DND-41 (cell line): ENCODE data around the gene YIPF3.
"Not testable (repeated sequence)": the region's sequence is repeated elsewhere in the genome, so short reads cannot be mapped to it uniquely, and the experiment has no call there.

Experiments used
- ATAC-seq: fragments of 200-7000 bp; cut with Tn5 transposase; 3 replicates; pipeline ENCODE4 v1.9.1; 2021; ENCODE audit warnings: low read depth; ENCODE audit not compliant: insufficient read depth
- DNase-seq: peaks from one replicate; pipeline ENCODE4 v3.0.0-alpha.2; 2020
- H2AFZ ChIP-seq: 2 replicates; pipeline ENCODE4 v1.6.0; 2012; ENCODE audit warnings: low read depth, low read length
- H3K27ac ChIP-seq: 2 replicates; pipeline ENCODE4 v1.5.1; 2012; ENCODE audit warnings: low read length, inconsistent platforms
- H3K27me3 ChIP-seq: fragments of 200-600 bp; sonication (generic); 2 replicates; pipeline ENCODE4 v1.6.0; 2012; ENCODE audit warnings: low read length, mild to moderate bottlenecking, inconsistent platforms; ENCODE audit not compliant: insufficient read depth, poor library complexity
- H3K36me3 ChIP-seq: 2 replicates; pipeline ENCODE4 v1.5.1; 2012; ENCODE audit warnings: low read length, inconsistent platforms; ENCODE audit not compliant: insufficient read depth
- H3K4me1 ChIP-seq: 2 replicates; pipeline ENCODE4 v1.5.1; 2012; ENCODE audit warnings: mild to moderate bottlenecking, low read length; ENCODE audit not compliant: insufficient read depth
- H3K4me2 ChIP-seq: 2 replicates; pipeline ENCODE4 v1.6.0; 2012; ENCODE audit warnings: mild to moderate bottlenecking, moderate library complexity, low read length, inconsistent platforms; ENCODE audit not compliant: insufficient read depth
- H3K4me3 ChIP-seq, 2 experiments: fragments of 200-600 bp in 1 of 2; shearing (Covaris generic) in 1 of 2; 2 replicates each; pipeline ENCODE4 v1.5.1; 2012 to 2016; ENCODE audit warnings: inconsistent platforms in 2 of 2, low read length in 2 of 2, mild to moderate bottlenecking in 2 of 2, low read depth in 1 of 2, moderate library complexity in 1 of 2
- H3K79me2 ChIP-seq: 2 replicates; pipeline ENCODE4 v1.6.0; 2012; ENCODE audit warnings: low read length, inconsistent platforms; ENCODE audit not compliant: insufficient read depth
- H3K9ac ChIP-seq: 2 replicates; pipeline ENCODE4 v1.6.0; 2012; ENCODE audit warnings: low read depth, mild to moderate bottlenecking, inconsistent platforms, low read length, moderate library complexity
- H3K9me3 ChIP-seq: 2 replicates; pipeline ENCODE4 v1.5.1; 2012; ENCODE audit warnings: low read length, moderate library complexity, mild to moderate bottlenecking, inconsistent platforms; ENCODE audit not compliant: insufficient read depth, severe bottlenecking
- H4K20me1 ChIP-seq: 2 replicates; pipeline ENCODE4 v1.6.0; 2012; ENCODE audit warnings: low read length; ENCODE audit not compliant: insufficient read depth
- EZH2 ChIP-seq: IDR thresholded peaks from 3 replicates; pipeline ENCODE4 v1.6.1; 2012; ENCODE audit warnings: borderline replicate concordance, low read depth, mild to moderate bottlenecking, moderate library complexity, low read length, inconsistent platforms; ENCODE audit not compliant: severe bottlenecking
- TF ChIP-seq, protein P1 (sequence below): IDR thresholded peaks from 2 replicates; pipeline ENCODE4 v1.5.1; 2012; ENCODE audit warnings: borderline replicate concordance, low read length, moderate library complexity, mild to moderate bottlenecking; ENCODE audit not compliant: poor library complexity, severe bottlenecking; ENCODE audit errors: extremely low read depth

YIPF3 gene

DNA sequence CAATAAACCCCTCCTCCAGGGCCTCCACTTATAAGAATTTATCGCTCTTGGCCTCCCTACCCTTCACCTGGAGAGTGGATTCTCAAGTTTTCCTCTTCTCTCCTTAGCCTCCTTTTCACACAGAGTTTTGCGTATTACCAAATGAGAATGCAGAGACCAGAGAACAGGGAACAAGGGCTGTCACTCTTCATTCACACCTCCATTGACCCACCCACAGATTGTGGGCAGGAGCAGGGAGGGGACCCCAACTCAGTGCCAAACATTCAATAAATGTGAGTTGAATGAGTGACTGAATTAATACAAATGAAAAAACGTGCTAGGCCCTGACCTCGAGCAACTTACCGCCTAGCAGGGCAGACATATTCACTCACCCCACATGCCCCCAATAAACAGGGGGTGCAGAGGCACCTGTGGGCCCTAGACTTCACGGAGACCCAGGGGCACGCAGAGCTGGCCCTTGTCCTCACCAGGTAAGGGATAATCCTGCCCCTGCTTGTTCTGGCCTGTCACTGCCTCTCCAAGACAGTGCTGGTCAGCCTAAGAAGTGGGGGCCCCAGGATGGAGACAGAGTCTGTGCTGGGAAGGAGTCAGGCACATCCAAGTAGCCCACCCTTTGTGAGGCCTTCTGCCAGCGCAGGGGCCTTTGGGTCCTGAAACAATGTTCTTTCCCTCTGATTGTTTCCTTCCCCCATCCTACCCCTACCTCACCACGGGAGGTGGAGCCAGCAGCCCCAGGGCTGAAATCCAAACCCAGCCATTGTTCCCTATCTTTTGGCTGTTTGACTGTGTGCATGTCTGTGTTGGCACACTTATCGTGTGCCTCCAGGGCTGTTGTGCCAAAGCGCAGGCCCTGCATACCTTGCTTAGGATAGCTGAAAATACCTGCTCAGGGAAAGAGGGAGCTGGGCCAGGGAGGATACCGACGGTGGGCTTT lies 47.7 kb downstream of the YIPF3 start:
- Histone ChIP-seq H3K4me2 (no peak overlapping the region), H4K20me1 (no peaks in the 10 kb centered on the region), H3K4me1 (no peaks in the 10 kb centered on the region), H3K79me2 (no peaks in the 10 kb centered on the region), H3K9ac (no peak overlapping the region), H3K36me3 (no peaks in the 10 kb centered on the region), H3K27me3 (peaks cover 3% of the 10 kb centered on the region), H3K27ac (no peak overlapping the region), H3K9me3 (no peaks in the 10 kb centered on the region), H3K4me3 (no peak overlapping the region), H2AFZ (no peak overlapping the region)
- no peak for TF ChIP-seq EZH2
- TF ChIP-seq, protein P1, sequence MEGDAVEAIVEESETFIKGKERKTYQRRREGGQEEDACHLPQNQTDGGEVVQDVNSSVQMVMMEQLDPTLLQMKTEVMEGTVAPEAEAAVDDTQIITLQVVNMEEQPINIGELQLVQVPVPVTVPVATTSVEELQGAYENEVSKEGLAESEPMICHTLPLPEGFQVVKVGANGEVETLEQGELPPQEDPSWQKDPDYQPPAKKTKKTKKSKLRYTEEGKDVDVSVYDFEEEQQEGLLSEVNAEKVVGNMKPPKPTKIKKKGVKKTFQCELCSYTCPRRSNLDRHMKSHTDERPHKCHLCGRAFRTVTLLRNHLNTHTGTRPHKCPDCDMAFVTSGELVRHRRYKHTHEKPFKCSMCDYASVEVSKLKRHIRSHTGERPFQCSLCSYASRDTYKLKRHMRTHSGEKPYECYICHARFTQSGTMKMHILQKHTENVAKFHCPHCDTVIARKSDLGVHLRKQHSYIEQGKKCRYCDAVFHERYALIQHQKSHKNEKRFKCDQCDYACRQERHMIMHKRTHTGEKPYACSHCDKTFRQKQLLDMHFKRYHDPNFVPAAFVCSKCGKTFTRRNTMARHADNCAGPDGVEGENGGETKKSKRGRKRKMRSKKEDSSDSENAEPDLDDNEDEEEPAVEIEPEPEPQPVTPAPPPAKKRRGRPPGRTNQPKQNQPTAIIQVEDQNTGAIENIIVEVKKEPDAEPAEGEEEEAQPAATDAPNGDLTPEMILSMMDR, result no peak
- no peak; the same call in 2 of the 3 replicates for ATAC-seq
- no peak for DNase-seq

DNA sequence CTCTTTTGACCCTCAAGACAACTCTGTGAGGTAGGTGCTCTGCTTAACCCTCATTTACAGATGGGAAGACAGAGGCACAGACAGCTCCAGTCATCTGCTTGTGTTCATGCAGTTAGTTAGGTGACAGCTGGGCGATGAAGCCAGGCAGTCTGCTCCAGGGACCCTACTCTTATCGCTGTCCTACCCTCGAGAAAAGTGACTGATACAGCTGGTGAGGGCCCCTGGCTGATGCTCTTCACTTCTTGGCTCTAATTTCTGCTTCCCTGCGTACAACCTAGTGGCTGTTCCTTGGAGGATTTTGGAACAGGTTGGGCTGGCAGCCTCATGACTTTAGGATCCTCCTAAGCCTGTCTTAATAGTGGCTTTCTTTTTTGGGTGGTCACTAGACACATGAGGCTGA lies 48.5 kb downstream of the YIPF3 start:
- Histone ChIP-seq H4K20me1 (no peaks in the 10 kb centered on the region), H3K9ac (no peak overlapping the region), H3K9me3 (no peaks in the 10 kb centered on the region), H3K4me3 (no peak overlapping the region), H2AFZ (no peak overlapping the region), H3K4me1 (no peaks in the 10 kb centered on the region), H3K27me3 (peaks cover 3% of the 10 kb centered on the region), H3K27ac (no peak overlapping the region), H3K79me2 (no peaks in the 10 kb centered on the region), H3K4me2 (no peak overlapping the region), H3K36me3 (no peaks in the 10 kb centered on the region)
- TF ChIP-seq EZH2, result no peak
- TF ChIP-seq, protein P1, result no peak
- DNase-seq, result no peak
- ATAC-seq, result no peak

DNA sequence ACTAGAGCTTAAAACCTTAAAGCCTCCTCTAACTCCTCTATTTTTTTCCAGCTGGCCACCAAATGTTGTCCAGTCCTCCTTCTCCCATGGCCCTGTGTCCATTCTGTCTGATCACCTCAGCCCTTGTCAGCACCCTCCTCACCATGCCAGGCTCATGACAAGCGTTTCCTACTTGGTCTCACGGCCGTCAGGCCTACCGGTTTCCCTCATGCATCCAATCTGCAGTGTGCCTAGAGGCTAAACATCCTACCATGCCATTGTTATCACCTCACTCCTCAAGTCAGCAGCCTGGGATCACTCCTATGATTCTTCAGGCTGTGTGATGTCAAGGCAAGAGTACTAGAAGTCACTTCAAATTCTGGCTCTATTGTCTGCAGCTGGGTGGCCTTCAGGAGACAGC lies 49.0 kb downstream of the YIPF3 start:
- Histone ChIP-seq H3K4me1 (no peaks in the 10 kb centered on the region), H3K9ac (no peak overlapping the region), H3K27ac (no peak overlapping the region), H3K4me2 (no peak overlapping the region), H3K79me2 (no peaks in the 10 kb centered on the region), H3K4me3 (no peak overlapping the region), H4K20me1 (no peaks in the 10 kb centered on the region), H3K9me3 (no peaks in the 10 kb centered on the region), H3K27me3 (peaks cover 3% of the 10 kb centered on the region), H2AFZ (no peak overlapping the region), H3K36me3 (no peaks in the 10 kb centered on the region)
- no peak for DNase-seq
- ATAC-seq, result no peak
- TF ChIP-seq EZH2, result no peak

DNA sequence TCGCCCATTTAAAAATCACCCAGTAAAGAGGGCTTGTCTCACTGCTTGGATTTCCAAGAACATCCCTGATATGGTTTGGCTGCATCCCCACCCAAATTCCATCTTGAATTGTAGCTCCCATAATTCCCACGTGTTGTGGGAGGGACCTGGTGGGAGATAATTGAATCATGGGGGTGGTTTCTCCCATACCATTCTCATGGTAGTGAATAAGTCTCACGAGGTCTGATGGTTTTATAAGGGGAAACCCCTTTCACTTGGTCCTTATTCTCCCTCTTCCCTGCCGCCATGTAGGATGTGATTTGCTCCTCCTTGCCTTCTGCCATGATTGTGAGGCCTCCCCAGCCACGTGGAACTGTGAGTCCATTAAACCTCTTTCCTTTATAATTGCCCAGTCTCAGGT lies 49.5 kb downstream of the YIPF3 start:
- not testable (repeated sequence) for H3K4me3 ChIP-seq, ATAC-seq, H2AFZ ChIP-seq, H3K4me2 ChIP-seq, DNase-seq, H3K36me3 ChIP-seq, H3K9ac ChIP-seq, H4K20me1 ChIP-seq, H3K4me1 ChIP-seq, H3K27me3 ChIP-seq, H3K27ac ChIP-seq, H3K79me2 ChIP-seq, H3K9me3 ChIP-seq
